GM12878 (cell line): ENCODE results near the gene GLT6D1. TPM values are rescaled to one million over a fixed set of nuclear protein-coding genes. Genes with fewer than 3 reads are reported as not detected.

Source experiments
- ATAC-seq: fragments of 200-7000 bp; cut with Tn5 transposase; 3 replicates; pipeline ENCODE4 v1.9.1; 2020; ENCODE audit warnings: mild to moderate bottlenecking, moderate library complexity
- BruUV-seq: library from RNA; stranded (reverse); fragments of 400-500 nt; replicated peaks from 2 replicates; lab custom pipeline; 2021; lab: Mats Ljungman, UMichigan
- CTCF ChIA-PET: fragments of 300-600 bp; sonication (Branson Sonifier 250); formaldehyde crosslinking; extraction: SDS; loops from one replicate; lab custom pipeline; 2021; ENCODE audit warnings: inconsistent platforms; lab: Yijun Ruan, JAX
- POLR2A ChIA-PET: fragments of 350-600 bp; formaldehyde crosslinking; extraction: SDS; loops from one replicate; lab custom pipeline; 2021; ENCODE audit warnings: inconsistent platforms; lab: Charles Lee
- RAD21 ChIA-PET: fragments of 300-600 bp; sonication (Branson Sonifier 250); formaldehyde crosslinking; loops from one replicate; lab custom pipeline; 2023; ENCODE audit warnings: antibody characterized with exemption; ENCODE audit not compliant: unreplicated experiment; lab: Charles Lee
- SMC1A ChIA-PET: fragments of 300-600 bp; sonication (Branson Sonifier 250); formaldehyde crosslinking; loops from one replicate; lab custom pipeline; 2023; ENCODE audit not compliant: unreplicated experiment, uncharacterized antibody; lab: Charles Lee
- DNase-seq: peaks from one replicate; pipeline ENCODE4 v3.0.0-alpha.2; 2011; ENCODE audit warnings: low read depth, low spot score
- FAIRE-seq: peaks from 3 replicates; lab custom pipeline; 2011; peaks lifted over from hg19 to GRCh38; lab: Jason Lieb, UNC
- H2AFZ ChIP-seq: 2 replicates; pipeline ENCODE4 v1.6.0; 2011; ENCODE audit warnings: low read depth, low read length, control low read depth; ENCODE audit not compliant: control insufficient read depth
- H3K27ac ChIP-seq: 2 replicates; pipeline ENCODE4 v1.5.1; 2011; ENCODE audit warnings: control low read depth; ENCODE audit not compliant: control insufficient read depth, insufficient read depth
- H3K27me3 ChIP-seq, 2 experiments: replicated peaks in 1 of 2; 2 replicates each; pipeline versions ENCODE4 v1.6.0 to v1.6.1; 2011; ENCODE audit warnings: low read length in 1 of 2; ENCODE audit not compliant: control insufficient read depth in 2 of 2, insufficient read depth in 2 of 2
- H3K36me3 ChIP-seq, 2 experiments: 2 replicates each; pipeline ENCODE4 v1.5.1; 2011; ENCODE audit warnings: low read length in 1 of 2; ENCODE audit not compliant: control insufficient read depth in 2 of 2, insufficient read depth in 2 of 2
- H3K4me1 ChIP-seq: 2 replicates; pipeline ENCODE4 v1.6.1; 2011; ENCODE audit warnings: mild to moderate bottlenecking, low read length, moderate library complexity, mixed read lengths; ENCODE audit not compliant: control insufficient read depth, insufficient read depth
- H3K4me2 ChIP-seq: 2 replicates; pipeline ENCODE4 v1.6.0; 2011; ENCODE audit warnings: control low read depth; ENCODE audit not compliant: control insufficient read depth, insufficient read depth
- H3K4me3 ChIP-seq: fragments of 200-600 bp; sonication (generic); 2 replicates; pipeline ENCODE4 v1.5.1; 2016
- H3K79me2 ChIP-seq: 2 replicates; pipeline ENCODE4 v1.6.0; 2011; ENCODE audit warnings: low read length; ENCODE audit not compliant: control insufficient read depth, insufficient read depth
- H3K9ac ChIP-seq: 2 replicates; pipeline ENCODE4 v1.8.0; 2011; ENCODE audit warnings: low read length, control low read depth, mixed read lengths; ENCODE audit not compliant: control insufficient read depth, insufficient read depth
- H3K9me3 ChIP-seq: replicated peaks from 3 replicates; pipeline ENCODE4 v1.5.1; 2011; ENCODE audit warnings: mild to moderate bottlenecking, low read length; ENCODE audit not compliant: control insufficient read depth, insufficient read depth
- H4K20me1 ChIP-seq: 2 replicates; pipeline ENCODE4 v1.6.0; 2011; ENCODE audit not compliant: control insufficient read depth, insufficient read depth
- BACH1 ChIP-seq: fragments of 450-650 bp; IDR thresholded peaks from 2 replicates; pipeline ENCODE4 v1.6.1; 2017; ENCODE audit warnings: mild to moderate bottlenecking, borderline replicate concordance
- EGR1 ChIP-seq, 2 experiments: IDR thresholded peaks; 1 replicate in 1 of 2; 2 replicates in 1 of 2; pipeline ENCODE4 v1.6.1; 2011 to 2012; ENCODE audit warnings: low read depth in 2 of 2, low read length in 2 of 2, borderline replicate concordance in 1 of 2, mild to moderate bottlenecking in 1 of 2, moderate library complexity in 1 of 2
- FOS ChIP-seq: IDR thresholded peaks from 3 replicates; pipeline ENCODE4 v1.6.1; 2011; ENCODE audit warnings: borderline replicate concordance; ENCODE audit not compliant: insufficient read length; ENCODE audit errors: extremely low read depth
- FOXK2 ChIP-seq: fragments of 450-650 bp; IDR thresholded peaks from 2 replicates; pipeline ENCODE4 v1.6.1; 2017; ENCODE audit warnings: mild to moderate bottlenecking, moderate library complexity
- IKZF2 ChIP-seq, 2 experiments: fragments of 450-650 bp; IDR thresholded peaks; 2 replicates each; pipeline ENCODE4 v1.6.1; 2017; ENCODE audit warnings: mild to moderate bottlenecking in 2 of 2, moderate library complexity in 2 of 2
- PAX5 ChIP-seq: IDR thresholded peaks from 2 replicates; pipeline ENCODE4 v1.6.1; 2011; ENCODE audit warnings: low read depth, low read length, borderline replicate concordance
- RBBP5 ChIP-seq: fragments of 200-600 bp; sonication (generic); conservative IDR thresholded peaks from 2 replicates; pipeline ENCODE4 v1.6.1; 2016
- SKIL ChIP-seq: fragments of 450-650 bp; IDR thresholded peaks from 2 replicates; pipeline ENCODE4 v1.6.1; 2017; ENCODE audit warnings: mild to moderate bottlenecking, low read depth, inconsistent platforms; ENCODE audit not compliant: poor library complexity, severe bottlenecking
- SUZ12 ChIP-seq: fragments of 200-600 bp; sonication (generic); IDR thresholded peaks from one replicate; pipeline ENCODE4 v1.6.1; 2018; ENCODE audit warnings: antibody characterized with exemption, mild to moderate bottlenecking; ENCODE audit not compliant: unreplicated experiment
- TCF3 ChIP-seq: IDR thresholded peaks from 2 replicates; pipeline ENCODE4 v1.6.1; 2012; ENCODE audit warnings: low read depth, mild to moderate bottlenecking, low read length, borderline replicate concordance; ENCODE audit not compliant: insufficient read depth
- TCF7 ChIP-seq: IDR thresholded peaks from 2 replicates; pipeline ENCODE4 v1.6.1; 2014; ENCODE audit warnings: antibody characterized with exemption, borderline replicate concordance
- WGBS: methylation state at CpG from one replicate; pipeline ENCODE4 v1.1.6; 2016; ENCODE audit warnings: low lambda C conversion rate; ENCODE audit not compliant: insufficient replicate concordance, insufficient coverage; ENCODE audit errors: missing lambda C conversion rate; 5-methylcytosine and 5-hydroxymethylcytosine counted together
- in situ Hi-C: fragments of 300-500 bp; cut with MboI; formaldehyde crosslinking; loops from 9 replicates; pipeline ENCODE4 v1.14.3; 2018; ENCODE audit warnings: mixed read lengths
- intact Hi-C: fragments of 100-400 bp; cut with micrococcal nuclease; formaldehyde crosslinking; loops from one replicate; pipeline ENCODE4 v1.14.2; 2022; ENCODE audit not compliant: unreplicated experiment
- polyA plus RNA-seq, 11 experiments: library from polyadenylated mRNA; depleted of rRNA in 4 of 11; unstranded in 6 of 11; stranded (reverse) in 5 of 11; fragments of >200 nt; fragmentation: Nextera tagmentation in 4 of 11; fragmentation: Illumina TruSeq in 1 of 11; extraction: Ambion mirVana in 4 of 11; extraction: Trizol in 1 of 11; gene quantifications; 1 replicate in 1 of 11; 2 replicates in 10 of 11; pipeline versions ENCODE4 v1.2.1 to v1.2.3, GENCODE V29; 2011 to 2016; ENCODE audit warnings: inconsistent platforms in 2 of 11, missing spikeins in 2 of 11, low read depth in 1 of 11
- total RNA-seq, 4 experiments: library from RNA; depleted of rRNA in 3 of 4; stranded (reverse); fragments of >200 nt in 3 of 4; fragmentation: Illumina TruSeq in 1 of 4; extraction: Trizol in 1 of 4; gene quantifications; 2 replicates each; pipeline versions ENCODE4 v1.2.1 to v1.2.3, GENCODE V29; 2013 to 2021
- TF ChIP-seq, protein P1 (sequence below): IDR thresholded peaks from 2 replicates; pipeline ENCODE4 v1.6.1; 2011; ENCODE audit warnings: low read depth, low read length, improper control_type of control experiment, borderline replicate concordance
- TF ChIP-seq, protein P2 (sequence below): fragments of 450-650 bp; IDR thresholded peaks from 2 replicates; pipeline ENCODE4 v1.6.1; 2018; ENCODE audit warnings: borderline replicate concordance, mild to moderate bottlenecking; ENCODE audit not compliant: partially characterized antibody
- TF ChIP-seq, protein P3 (sequence below): fragments of 450-650 bp; IDR thresholded peaks from 2 replicates; pipeline ENCODE4 v1.6.1; 2017; ENCODE audit warnings: antibody characterized with exemption, mild to moderate bottlenecking, moderate library complexity

GLT6D1 gene
- total and polyA plus RNA-seq, 10 of the 15 experiments (the other 5 are each of a cell fraction or from before 2014, with no cell fraction given) = not detected

DNA sequence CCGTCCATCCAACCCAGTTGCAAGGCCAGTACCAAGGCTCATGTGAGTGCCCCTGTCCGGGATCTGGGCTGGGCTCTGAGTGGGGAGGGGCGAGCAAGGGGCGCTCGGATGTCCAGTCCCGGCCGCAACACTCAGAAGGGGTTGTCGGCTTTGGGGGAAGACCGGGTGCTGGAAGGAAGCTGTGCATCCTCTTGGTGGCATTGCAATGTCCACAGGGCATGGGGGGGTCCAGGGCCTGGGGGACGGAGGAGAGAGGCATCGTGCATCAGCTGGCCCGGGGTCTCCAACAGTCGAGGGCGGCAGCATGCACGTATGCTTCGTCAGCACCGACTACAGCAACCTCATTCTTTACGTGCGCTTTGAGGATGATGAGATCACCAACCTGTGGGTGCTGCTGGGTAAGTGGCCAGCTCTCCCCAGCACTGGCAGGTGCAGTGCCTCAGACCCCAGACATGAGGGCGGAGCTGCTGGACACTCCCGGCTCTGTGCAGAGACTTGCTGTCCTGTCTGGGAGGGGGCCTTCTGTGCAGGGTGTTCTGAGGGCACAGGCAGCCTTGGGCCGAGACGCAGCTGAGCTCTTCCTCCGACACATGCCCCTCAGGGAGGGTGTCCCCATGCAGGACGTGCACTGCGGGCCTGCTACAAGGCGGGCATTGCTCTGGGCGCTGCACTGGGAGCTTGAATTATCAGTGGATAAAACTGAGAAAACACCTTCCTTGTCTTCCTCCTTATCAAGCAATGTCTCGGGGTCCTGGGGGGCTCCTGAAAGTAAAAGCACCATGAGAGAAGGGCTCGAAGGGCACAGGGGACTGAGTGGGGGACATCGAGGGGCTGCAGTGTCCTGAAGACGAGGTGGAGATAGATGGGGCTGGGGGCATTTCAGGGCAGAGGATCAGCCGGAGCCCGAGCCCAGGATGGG is 22.5 kb downstream of the GLT6D1 start:
- ChIA-PET RAD21 (no interaction called here), SMC1A (no interaction called here), CTCF (no interaction called here), POLR2A (no interaction called here)
- Histone ChIP-seq H3K4me2 (no peak overlapping the region), H4K20me1 (no peaks in the 10 kb centered on the region), H3K27me3 (no peaks in the 10 kb centered on the region; a peak in 1 of 4 replicates), H3K4me1 (no peaks in the 10 kb centered on the region), H3K27ac (no peak overlapping the region), H3K79me2 (no peaks in the 10 kb centered on the region), H2AFZ (no peak overlapping the region), H3K9ac (no peak overlapping the region), H3K9me3 (no peaks in the 10 kb centered on the region), H3K36me3 (no peaks in the 10 kb centered on the region), H3K4me3 (no peak overlapping the region)
- DNase-seq (no peak), ATAC-seq (no peak), FAIRE-seq (no peak)
- in situ Hi-C loops (no loop called here), intact Hi-C loops (no loop called here)
- no TSS peak for BruUV-seq
- WGBS = 44% methylated on average over 32 of the region's 34 CpGs
- no peak for TF ChIP-seq BACH1
- TF ChIP-seq FOXK2 = no peak
- TF ChIP-seq, protein P1, sequence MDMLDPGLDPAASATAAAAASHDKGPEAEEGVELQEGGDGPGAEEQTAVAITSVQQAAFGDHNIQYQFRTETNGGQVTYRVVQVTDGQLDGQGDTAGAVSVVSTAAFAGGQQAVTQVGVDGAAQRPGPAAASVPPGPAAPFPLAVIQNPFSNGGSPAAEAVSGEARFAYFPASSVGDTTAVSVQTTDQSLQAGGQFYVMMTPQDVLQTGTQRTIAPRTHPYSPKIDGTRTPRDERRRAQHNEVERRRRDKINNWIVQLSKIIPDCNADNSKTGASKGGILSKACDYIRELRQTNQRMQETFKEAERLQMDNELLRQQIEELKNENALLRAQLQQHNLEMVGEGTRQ = no peak
- no peak for TF ChIP-seq EGR1 (IDR thresholded peaks at IDR 0.05; ENCODE audit: borderline replicate concordance in 1 of 2, low read depth in 2 of 2, low read length in 2 of 2)
- no peak for TF ChIP-seq RBBP5
- TF ChIP-seq, protein P2, sequence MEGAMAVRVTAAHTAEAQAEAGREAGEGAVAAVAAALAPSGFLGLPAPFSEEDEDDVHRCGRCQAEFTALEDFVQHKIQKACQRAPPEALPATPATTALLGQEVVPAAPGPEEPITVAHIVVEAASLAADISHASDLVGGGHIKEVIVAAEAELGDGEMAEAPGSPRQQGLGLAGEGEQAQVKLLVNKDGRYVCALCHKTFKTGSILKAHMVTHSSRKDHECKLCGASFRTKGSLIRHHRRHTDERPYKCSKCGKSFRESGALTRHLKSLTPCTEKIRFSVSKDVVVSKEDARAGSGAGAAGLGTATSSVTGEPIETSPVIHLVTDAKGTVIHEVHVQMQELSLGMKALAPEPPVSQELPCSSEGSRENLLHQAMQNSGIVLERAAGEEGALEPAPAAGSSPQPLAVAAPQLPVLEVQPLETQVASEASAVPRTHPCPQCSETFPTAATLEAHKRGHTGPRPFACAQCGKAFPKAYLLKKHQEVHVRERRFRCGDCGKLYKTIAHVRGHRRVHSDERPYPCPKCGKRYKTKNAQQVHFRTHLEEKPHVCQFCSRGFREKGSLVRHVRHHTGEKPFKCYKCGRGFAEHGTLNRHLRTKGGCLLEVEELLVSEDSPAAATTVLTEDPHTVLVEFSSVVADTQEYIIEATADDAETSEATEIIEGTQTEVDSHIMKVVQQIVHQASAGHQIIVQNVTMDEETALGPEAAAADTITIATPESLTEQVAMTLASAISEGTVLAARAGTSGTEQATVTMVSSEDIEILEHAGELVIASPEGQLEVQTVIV = no peak
- TF ChIP-seq IKZF2 (IDR thresholded peaks at IDR 0.05) = no peak
- TF ChIP-seq TCF7 = no peak
- TF ChIP-seq SKIL = no peak
- TF ChIP-seq PAX5 = no peak
- no peak for TF ChIP-seq TCF3
- TF ChIP-seq FOS = no peak
- no peak for TF ChIP-seq SUZ12
- TF ChIP-seq, protein P3, sequence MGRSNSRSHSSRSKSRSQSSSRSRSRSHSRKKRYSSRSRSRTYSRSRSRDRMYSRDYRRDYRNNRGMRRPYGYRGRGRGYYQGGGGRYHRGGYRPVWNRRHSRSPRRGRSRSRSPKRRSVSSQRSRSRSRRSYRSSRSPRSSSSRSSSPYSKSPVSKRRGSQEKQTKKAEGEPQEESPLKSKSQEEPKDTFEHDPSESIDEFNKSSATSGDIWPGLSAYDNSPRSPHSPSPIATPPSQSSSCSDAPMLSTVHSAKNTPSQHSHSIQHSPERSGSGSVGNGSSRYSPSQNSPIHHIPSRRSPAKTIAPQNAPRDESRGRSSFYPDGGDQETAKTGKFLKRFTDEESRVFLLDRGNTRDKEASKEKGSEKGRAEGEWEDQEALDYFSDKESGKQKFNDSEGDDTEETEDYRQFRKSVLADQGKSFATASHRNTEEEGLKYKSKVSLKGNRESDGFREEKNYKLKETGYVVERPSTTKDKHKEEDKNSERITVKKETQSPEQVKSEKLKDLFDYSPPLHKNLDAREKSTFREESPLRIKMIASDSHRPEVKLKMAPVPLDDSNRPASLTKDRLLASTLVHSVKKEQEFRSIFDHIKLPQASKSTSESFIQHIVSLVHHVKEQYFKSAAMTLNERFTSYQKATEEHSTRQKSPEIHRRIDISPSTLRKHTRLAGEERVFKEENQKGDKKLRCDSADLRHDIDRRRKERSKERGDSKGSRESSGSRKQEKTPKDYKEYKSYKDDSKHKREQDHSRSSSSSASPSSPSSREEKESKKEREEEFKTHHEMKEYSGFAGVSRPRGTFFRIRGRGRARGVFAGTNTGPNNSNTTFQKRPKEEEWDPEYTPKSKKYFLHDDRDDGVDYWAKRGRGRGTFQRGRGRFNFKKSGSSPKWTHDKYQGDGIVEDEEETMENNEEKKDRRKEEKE = no peak
